Fibroblast of the conjunctiva (primary cell): ENCODE measurements around the gene RFX8.
"Not testable (repeated sequence)": the region's sequence is repeated elsewhere in the genome, so short reads cannot be mapped to it uniquely, and the experiment has no call there.

Source experiments
- DNase-seq: peaks from one replicate; pipeline ENCODE4 v3.0.0-alpha.2; 2010; ENCODE audit warnings: low read depth

Gene RFX8

GRCh38 chr2:101486258-101486701, 11.4 kb upstream of the RFX8 start:
- DNase-seq: no peak

GRCh38 chr2:101485856-101486255, 10.9 kb upstream of the RFX8 start:
- DNase-seq: no peak

- no peak for DNase-seq
Measured at GRCh38 chr2:101480764-101481163, 5.9 kb upstream of the RFX8 start.

GRCh38 chr2:101479810-101480209, 4.9 kb upstream of the RFX8 start:
- no peak for DNase-seq

- DNase-seq: no peak
Measured at GRCh38 chr2:101479328-101479727, 4.4 kb upstream of the RFX8 start.

GRCh38 chr2:101478181-101479001, 3.5 kb upstream of the RFX8 start:
- DNase-seq: no peak

GRCh38 chr2:101477556-101477955, 2.6 kb upstream of the RFX8 start:
- no peak for DNase-seq

- no peak for DNase-seq
Measured at GRCh38 chr2:101476605-101477208, 1.8 kb upstream of the RFX8 start.

- DNase-seq: no peak
Measured at GRCh38 chr2:101473911-101474701, 806 bp downstream of the RFX8 start.

GRCh38 chr2:101473591-101473910, 1.4 kb downstream of the RFX8 start:
- DNase-seq: no peak

- DNase-seq: no peak
Measured at GRCh38 chr2:101469863-101470262, 5.0 kb downstream of the RFX8 start.

- no peak for DNase-seq
Measured at GRCh38 chr2:101467306-101467705, 7.6 kb downstream of the RFX8 start.

- DNase-seq: no peak
Measured at GRCh38 chr2:101466426-101466825, 8.5 kb downstream of the RFX8 start.

GRCh38 chr2:101464841-101465240, 10.1 kb downstream of the RFX8 start:
- no peak for DNase-seq

GRCh38 chr2:101463911-101464641, 10.8 kb downstream of the RFX8 start:
- DNase-seq: peak; percentile 80

GRCh38 chr2:101463421-101463820, 11.5 kb downstream of the RFX8 start:
- DNase-seq: no peak

GRCh38 chr2:101461381-101461780, 13.5 kb downstream of the RFX8 start:
- DNase-seq: no peak

- DNase-seq: not testable (repeated sequence)
Measured at GRCh38 chr2:101454408-101454807, 20.5 kb downstream of the RFX8 start.

GRCh38 chr2:101450965-101451364, 23.9 kb downstream of the RFX8 start:
- no peak for DNase-seq

GRCh38 chr2:101446869-101447268, 28.0 kb downstream of the RFX8 start:
- DNase-seq: no peak

- no peak for DNase-seq
Measured at GRCh38 chr2:101442667-101443061, 32.2 kb downstream of the RFX8 start.

- DNase-seq: no peak
Measured at GRCh38 chr2:101442042-101442666, 32.8 kb downstream of the RFX8 start.
